Coronary artery (tissue), 2 donors: ENCODE results near the gene AP2A2.

Experiments
- DNase-seq: peaks from one replicate; pipeline ENCODE4 v3.0.0-alpha.2; 2017; ENCODE audit warnings: low spot score
- H3K27ac ChIP-seq, 2 donors: fragments of 200-600 bp; sonication (generic); one replicate each; pipeline ENCODE4 v1.5.1; 2016 to 2019
- H3K4me3 ChIP-seq: fragments of 200-600 bp; sonication (generic); 2 replicates; pipeline ENCODE4 v1.5.1; 2016; ENCODE audit warnings: mild to moderate bottlenecking, moderate library complexity
- TF ChIP-seq, protein P1 (sequence below): fragments of 200-600 bp; sonication (generic); IDR thresholded peaks from one replicate; pipeline ENCODE4 v1.5.1; 2019; ENCODE audit warnings: antibody characterized with exemption

Gene AP2A2

DNA sequence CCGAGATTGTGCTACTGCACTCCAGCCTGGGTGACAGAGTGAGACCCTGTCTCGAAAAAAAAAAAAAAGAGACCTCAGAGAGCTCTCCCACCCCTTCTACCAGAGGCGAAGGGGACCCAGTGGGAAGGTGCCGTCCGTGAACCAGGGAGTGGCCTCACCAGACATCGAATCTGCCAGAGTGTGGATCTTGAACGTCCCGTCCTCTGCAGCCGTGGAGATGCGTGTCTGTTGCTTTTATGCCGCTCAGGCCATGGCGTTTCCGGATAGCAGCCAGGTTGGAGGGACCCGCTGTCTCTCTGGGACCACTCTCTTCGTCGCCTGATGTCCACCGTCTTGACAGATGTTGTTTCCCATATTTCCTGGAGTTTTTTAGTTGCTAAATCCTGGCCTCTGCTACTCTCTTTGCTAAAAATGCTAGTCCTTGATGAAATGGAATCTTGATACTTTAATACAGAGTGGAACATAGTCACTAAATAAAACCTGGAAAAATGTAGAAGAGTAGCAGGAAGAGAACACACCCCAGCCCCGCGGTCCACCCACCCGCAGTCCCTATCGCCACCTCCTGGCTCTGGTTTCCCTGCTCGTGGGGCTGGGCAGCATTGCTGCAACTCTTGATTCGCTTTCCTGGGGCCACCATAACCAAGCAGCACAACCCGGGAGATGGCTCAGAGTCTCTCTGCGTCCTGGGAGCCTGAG is 122.9 kb downstream of the AP2A2 start:
- TF ChIP-seq, protein P1, sequence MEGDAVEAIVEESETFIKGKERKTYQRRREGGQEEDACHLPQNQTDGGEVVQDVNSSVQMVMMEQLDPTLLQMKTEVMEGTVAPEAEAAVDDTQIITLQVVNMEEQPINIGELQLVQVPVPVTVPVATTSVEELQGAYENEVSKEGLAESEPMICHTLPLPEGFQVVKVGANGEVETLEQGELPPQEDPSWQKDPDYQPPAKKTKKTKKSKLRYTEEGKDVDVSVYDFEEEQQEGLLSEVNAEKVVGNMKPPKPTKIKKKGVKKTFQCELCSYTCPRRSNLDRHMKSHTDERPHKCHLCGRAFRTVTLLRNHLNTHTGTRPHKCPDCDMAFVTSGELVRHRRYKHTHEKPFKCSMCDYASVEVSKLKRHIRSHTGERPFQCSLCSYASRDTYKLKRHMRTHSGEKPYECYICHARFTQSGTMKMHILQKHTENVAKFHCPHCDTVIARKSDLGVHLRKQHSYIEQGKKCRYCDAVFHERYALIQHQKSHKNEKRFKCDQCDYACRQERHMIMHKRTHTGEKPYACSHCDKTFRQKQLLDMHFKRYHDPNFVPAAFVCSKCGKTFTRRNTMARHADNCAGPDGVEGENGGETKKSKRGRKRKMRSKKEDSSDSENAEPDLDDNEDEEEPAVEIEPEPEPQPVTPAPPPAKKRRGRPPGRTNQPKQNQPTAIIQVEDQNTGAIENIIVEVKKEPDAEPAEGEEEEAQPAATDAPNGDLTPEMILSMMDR: no peak
- Histone ChIP-seq H3K27ac (no peak overlapping the region), H3K4me3 (no peak overlapping the region)
- no peak for DNase-seq

DNA sequence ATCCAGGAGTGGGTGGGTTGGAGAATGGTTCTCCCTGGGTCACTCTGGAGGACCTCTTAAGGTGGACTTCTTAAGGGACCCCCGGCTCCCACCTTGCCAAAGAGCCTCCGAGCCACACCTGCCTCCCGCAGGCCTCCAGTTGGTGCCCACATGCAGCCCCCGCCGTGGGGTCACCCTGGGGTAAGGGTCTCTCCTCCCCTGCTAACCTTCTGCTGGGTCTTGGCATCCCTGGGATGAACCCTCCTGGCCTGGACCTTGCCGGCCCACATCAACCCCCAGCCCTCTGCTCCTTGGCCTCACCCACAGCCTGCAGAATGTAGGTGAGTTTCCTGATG is 123.4 kb downstream of the AP2A2 start:
- no peak for DNase-seq
- TF ChIP-seq, protein P1: no peak
- H3K27ac ChIP-seq: no peak overlapping the region

DNA sequence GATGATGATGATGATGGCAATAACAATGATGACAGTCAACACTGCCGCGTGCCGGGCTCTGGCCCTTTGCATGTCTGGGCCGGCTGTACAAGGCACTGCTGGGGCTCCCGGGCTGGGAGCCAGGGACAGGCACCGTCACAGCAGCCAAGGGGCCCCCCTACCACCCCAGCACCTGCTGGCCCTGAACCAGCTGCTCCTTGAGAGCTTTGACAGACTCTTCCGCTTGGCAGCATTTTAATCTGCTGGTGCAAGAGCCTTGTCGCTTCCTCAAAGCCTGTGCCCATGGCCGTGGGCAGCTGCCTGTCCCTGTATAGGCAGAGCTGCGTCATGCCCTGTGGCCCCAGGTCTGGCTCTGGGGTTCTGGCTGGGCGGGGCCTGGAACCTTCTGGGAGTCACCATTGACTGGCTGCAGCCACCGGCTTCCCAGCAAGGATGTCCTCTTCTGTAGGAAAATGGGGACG is 123.8 kb downstream of the AP2A2 start:
- Histone ChIP-seq H3K27ac (no peak overlapping the region), H3K4me3 (no peak overlapping the region)
- TF ChIP-seq, protein P1: no peak
- no peak for DNase-seq

More for the DNA sequence above, 123.4 kb downstream of the AP2A2 start:
- H3K4me3 ChIP-seq: no peak overlapping the region

DNA sequence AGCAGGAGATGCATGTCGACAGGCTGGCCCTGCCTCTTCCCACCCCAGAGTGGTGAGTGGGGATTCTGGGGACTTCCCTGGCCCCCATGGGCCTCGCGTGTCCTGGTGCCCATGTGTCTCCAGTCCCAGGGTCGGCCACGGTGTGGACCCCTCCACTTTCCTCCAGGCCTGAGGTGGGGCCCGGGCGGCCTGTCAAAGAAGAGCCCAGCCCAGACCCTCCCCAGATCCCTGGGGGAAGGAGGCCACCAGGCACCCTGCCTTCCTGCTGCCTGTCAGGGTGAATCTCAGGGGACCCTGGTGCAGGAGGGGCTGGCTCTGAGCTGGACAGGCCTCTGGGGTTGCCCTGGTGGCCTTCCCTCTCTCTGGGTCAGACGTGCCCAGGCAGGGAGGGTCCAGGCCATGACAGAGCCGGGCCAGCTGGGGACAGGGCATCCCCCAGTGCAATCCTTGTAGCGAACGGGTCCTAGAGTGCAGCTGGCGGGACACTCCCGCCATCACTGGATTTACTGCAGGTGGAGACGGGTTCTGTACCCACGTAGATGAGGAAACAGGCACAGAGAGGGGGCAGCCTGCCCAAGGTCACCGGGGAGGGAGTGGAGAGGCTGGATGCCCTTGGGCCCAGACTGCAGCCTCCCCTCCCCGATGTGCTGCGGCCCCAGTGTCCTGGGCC is 124.4 kb downstream of the AP2A2 start:
- H3K4me3 ChIP-seq: no peak overlapping the region
- TF ChIP-seq, protein P1: no peak
- H3K27ac ChIP-seq: no peak overlapping the region
- no peak for DNase-seq

DNA sequence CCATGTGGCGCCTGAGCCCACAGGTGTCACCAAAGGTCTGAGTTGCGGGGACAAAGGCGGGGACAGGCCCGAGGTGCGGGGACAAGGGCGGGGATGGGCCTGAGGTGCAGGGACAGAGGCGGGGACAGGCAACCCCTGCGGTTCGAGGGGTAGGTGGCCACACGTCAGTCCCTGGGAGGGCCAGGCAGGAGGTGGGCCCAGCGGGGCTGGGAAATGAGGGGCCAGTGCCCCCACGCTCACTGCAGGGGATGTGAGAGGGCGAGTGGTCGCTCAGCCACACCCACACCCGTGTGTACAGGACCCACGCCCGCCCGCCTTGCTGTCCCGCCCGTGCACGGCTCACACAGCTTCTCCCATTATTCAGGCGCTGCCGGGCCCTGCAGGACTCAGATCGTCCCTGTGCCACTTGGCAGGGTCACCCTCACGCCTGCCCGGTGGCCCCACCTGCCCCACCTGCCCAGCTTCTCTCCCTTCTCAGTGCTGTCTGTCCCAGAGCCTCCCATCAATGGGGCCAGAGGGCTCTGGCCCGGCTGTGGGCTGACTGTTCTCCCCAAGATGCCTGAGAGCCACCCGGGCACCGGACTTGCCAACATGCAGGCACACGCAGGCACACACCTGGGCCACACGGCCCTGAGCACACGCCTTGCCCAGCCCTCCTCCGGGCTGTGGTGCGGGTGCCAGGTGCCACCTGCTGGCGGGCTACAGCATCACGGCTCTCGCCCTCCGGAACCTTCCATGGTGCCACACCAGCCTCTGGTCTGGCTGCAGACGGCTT is 125.1 kb downstream of the AP2A2 start:
- Histone ChIP-seq H3K4me3 (no peak overlapping the region), H3K27ac (no peak overlapping the region)
- TF ChIP-seq, protein P1: peak; percentile 74
- no peak for DNase-seq

DNA sequence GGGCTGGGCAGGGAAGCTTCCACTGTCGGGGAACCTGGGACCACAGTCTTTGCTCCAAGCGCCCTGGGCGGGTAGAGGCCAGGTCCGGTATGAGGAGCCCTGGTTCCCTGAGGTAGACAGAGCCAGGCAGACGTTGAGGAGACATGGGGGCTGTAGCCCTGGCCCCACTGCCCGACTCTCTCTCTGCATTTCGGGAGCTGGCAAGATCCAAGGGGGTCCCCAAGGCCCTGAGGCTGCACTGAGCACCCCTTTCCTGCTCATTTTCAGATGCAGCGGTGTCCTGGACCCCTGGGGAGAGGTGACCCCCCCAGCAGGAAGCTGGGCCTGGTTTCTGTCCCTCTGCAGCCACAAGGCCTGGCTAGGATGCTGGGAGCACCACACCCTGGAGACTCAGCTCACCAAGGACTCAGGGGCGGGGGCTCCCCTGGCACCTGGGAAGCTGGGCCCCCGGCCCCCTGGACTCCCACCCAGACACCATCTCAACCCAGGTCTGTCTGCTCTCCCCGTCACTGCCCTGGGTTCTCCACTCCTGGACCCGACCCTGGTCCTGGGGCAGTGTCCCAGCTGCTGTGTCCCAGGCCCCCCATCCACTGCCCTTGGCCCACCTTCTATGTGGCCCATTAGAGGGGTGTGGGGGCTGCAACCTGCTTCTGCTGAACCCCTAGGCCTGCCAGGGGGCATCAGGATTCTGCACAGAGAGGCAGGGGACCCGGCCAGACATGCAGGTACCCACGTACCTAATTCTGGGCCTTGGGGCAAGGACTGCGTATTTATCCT is 125.9 kb downstream of the AP2A2 start:
- no peak for DNase-seq
- Histone ChIP-seq H3K27ac (no peak overlapping the region), H3K4me3 (no peak overlapping the region)
- TF ChIP-seq, protein P1: no peak
